GM19455 (cell line): ENCODE data around the gene CLCF1.
A peak's percentile ranks its signal among the peaks of the same experiment; 100 is the strongest.
"Not testable (repeated sequence)": the region's sequence is repeated elsewhere in the genome, so short reads cannot be mapped to it uniquely, and the experiment has no call there.

Experiments
- ATAC-seq: cut with Tn5 transposase; IDR thresholded peaks from one replicate; pipeline ENCODE4 v1.9.1; 2021; ENCODE audit not compliant: unreplicated experiment

CLCF1 gene

GRCh38 chr11:67345247-67345919 lies 28.0 kb downstream of the CLCF1 start:
- no peak for ATAC-seq

GRCh38 chr11:67344264-67344663 lies 29.1 kb downstream of the CLCF1 start:
- ATAC-seq = no peak

- no peak for ATAC-seq
Measured at GRCh38 chr11:67337257-67337656, 36.1 kb downstream of the CLCF1 start.

GRCh38 chr11:67332081-67332691 lies 41.2 kb downstream of the CLCF1 start:
- no peak for ATAC-seq

GRCh38 chr11:67323526-67323925 lies 49.9 kb downstream of the CLCF1 start:
- no peak for ATAC-seq

- ATAC-seq = no peak
Measured at GRCh38 chr11:67322049-67322448, 51.3 kb downstream of the CLCF1 start.

- ATAC-seq = no peak
Measured at GRCh38 chr11:67321313-67321871, 52.0 kb downstream of the CLCF1 start.

- no peak for ATAC-seq
Measured at GRCh38 chr11:67320691-67321090, 52.7 kb downstream of the CLCF1 start.

- no peak for ATAC-seq
Measured at GRCh38 chr11:67320011-67320410, 53.4 kb downstream of the CLCF1 start.

- ATAC-seq = not testable (repeated sequence)
Measured at GRCh38 chr11:67318876-67319275, 54.5 kb downstream of the CLCF1 start.

GRCh38 chr11:67317888-67318555 lies 55.4 kb downstream of the CLCF1 start:
- peak; percentile 14 for ATAC-seq

- ATAC-seq = peak; percentile 76
Measured at GRCh38 chr11:67317205-67317887, 56.1 kb downstream of the CLCF1 start.

- ATAC-seq = no peak
Measured at GRCh38 chr11:67316882-67317204, 56.6 kb downstream of the CLCF1 start.

- ATAC-seq = no peak
Measured at GRCh38 chr11:67315325-67315909, 58.0 kb downstream of the CLCF1 start.

- ATAC-seq = no peak
Measured at GRCh38 chr11:67314218-67314617, 59.2 kb downstream of the CLCF1 start.
